IMR-90 (cell line): ENCODE data around the gene C1orf159. TPM values are rescaled to one million over a fixed set of nuclear protein-coding genes. Genes with fewer than 3 reads are reported as not detected.

Experiments
- ATAC-seq: fragments of 200-7000 bp; cut with Tn5 transposase; 2 replicates; pipeline ENCODE4 v1.9.1; 2020; ENCODE audit warnings: low read depth, mild to moderate bottlenecking, moderate library complexity
- BruUV-seq: library from RNA; stranded (reverse); fragments of 400-500 nt; replicated peaks from 2 replicates; lab custom pipeline; 2021; lab: Mats Ljungman, UMichigan
- CTCF ChIA-PET: fragments of 300-600 bp; formaldehyde crosslinking; extraction: SDS; loops from one replicate; lab custom pipeline; 2021; ENCODE audit warnings: antibody characterized with exemption; lab: Yijun Ruan, JAX
- POLR2A ChIA-PET: fragments of 300-600 bp; sonication (Branson Sonifier 250); formaldehyde crosslinking; loops from one replicate; lab custom pipeline; 2022; ENCODE audit warnings: antibody characterized with exemption; ENCODE audit not compliant: unreplicated experiment; lab: Charles Lee
- DNase-seq: peaks from one replicate; pipeline ENCODE4 v3.0.0; 2013
- H2AFZ ChIP-seq: replicated peaks from 2 replicates; pipeline ENCODE3; 2013; ENCODE audit warnings: low read length, mild to moderate bottlenecking; ENCODE audit not compliant: poor library complexity
- H2AK5ac ChIP-seq: 2 replicates; pipeline ENCODE4 v1.6.1; 2013; ENCODE audit warnings: low read depth, low read length, inconsistent platforms
- H2AK9ac ChIP-seq: replicated peaks from 2 replicates; pipeline ENCODE3; 2013; ENCODE audit warnings: mild to moderate bottlenecking, low read depth, low read length, moderate library complexity; ENCODE audit not compliant: poor library complexity
- H2BK120ac ChIP-seq: 2 replicates; pipeline ENCODE4 v1.6.1; 2013; ENCODE audit warnings: low read depth, low read length, inconsistent platforms
- H2BK15ac ChIP-seq: 3 replicates; pipeline ENCODE4 v1.6.1; 2013; ENCODE audit warnings: low read depth, low read length, inconsistent platforms
- H2BK20ac ChIP-seq: 2 replicates; pipeline ENCODE4 v1.6.1; 2013; ENCODE audit warnings: low read depth, mild to moderate bottlenecking, inconsistent platforms, low read length, moderate library complexity
- H2BK5ac ChIP-seq: 2 replicates; pipeline ENCODE4 v1.6.1; 2013; ENCODE audit warnings: mild to moderate bottlenecking, low read depth, low read length, inconsistent platforms; ENCODE audit not compliant: poor library complexity, severe bottlenecking
- H3K14ac ChIP-seq: replicated peaks from 2 replicates; pipeline ENCODE4 v1.6.1; 2013; ENCODE audit warnings: low read depth, low read length, inconsistent platforms
- H3K18ac ChIP-seq: 2 replicates; pipeline ENCODE4 v1.6.1; 2013; ENCODE audit warnings: low read depth, low read length, control low read depth
- H3K23ac ChIP-seq: 2 replicates; pipeline ENCODE4 v1.6.1; 2013; ENCODE audit warnings: low read depth, low read length, inconsistent platforms
- H3K27ac ChIP-seq: 2 replicates; pipeline ENCODE4 v1.5.1; 2013; ENCODE audit warnings: mild to moderate bottlenecking, control low read depth, low read length; ENCODE audit not compliant: insufficient read depth
- H3K27me3 ChIP-seq: 2 replicates; pipeline ENCODE4 v1.6.1; 2013; ENCODE audit warnings: low read length; ENCODE audit not compliant: control insufficient read depth, insufficient read depth
- H3K36me3 ChIP-seq: 2 replicates; pipeline ENCODE4 v1.6.1; 2013; ENCODE audit warnings: low read length, mixed read lengths; ENCODE audit not compliant: control insufficient read depth, insufficient read depth
- H3K4ac ChIP-seq: 2 replicates; pipeline ENCODE4 v1.6.1; 2013; ENCODE audit warnings: low read depth, low read length, inconsistent platforms
- H3K4me1 ChIP-seq: 2 replicates; pipeline ENCODE4 v1.6.1; 2013; ENCODE audit warnings: low read length, mixed read lengths; ENCODE audit not compliant: control insufficient read depth, insufficient read depth
- H3K4me2 ChIP-seq: 2 replicates; pipeline ENCODE4 v1.6.1; 2013; ENCODE audit warnings: low read depth, mild to moderate bottlenecking, control low read depth, low read length, moderate library complexity
- H3K4me3 ChIP-seq: 2 replicates; pipeline ENCODE4 v1.5.1; 2013; ENCODE audit warnings: low read depth, mild to moderate bottlenecking, control low read depth, low read length, moderate library complexity; ENCODE audit not compliant: insufficient read depth
- H3K56ac ChIP-seq: 2 replicates; pipeline ENCODE4 v1.6.1; 2013; ENCODE audit warnings: low read length, inconsistent platforms; ENCODE audit not compliant: insufficient read depth; ENCODE audit errors: extremely low read depth
- H3K79me1 ChIP-seq, 2 experiments: 2 replicates each; pipeline ENCODE4 v1.6.1; 2013; ENCODE audit warnings: low read length in 2 of 2, inconsistent platforms in 1 of 2, low read depth in 1 of 2
- H3K9ac ChIP-seq: 2 replicates; pipeline ENCODE4 v1.6.1; 2013; ENCODE audit warnings: low read depth, low read length, control low read depth
- H3K9me1 ChIP-seq: 2 replicates; pipeline ENCODE4 v1.6.1; 2013; ENCODE audit warnings: low read length, inconsistent platforms; ENCODE audit not compliant: insufficient read depth
- H3K9me3 ChIP-seq: 2 replicates; pipeline ENCODE4 v1.6.1; 2013; ENCODE audit warnings: low read length; ENCODE audit not compliant: control insufficient read depth, insufficient read depth
- H4K20me1 ChIP-seq: 2 replicates; pipeline ENCODE4 v1.6.1; 2013; ENCODE audit warnings: low read length, inconsistent platforms; ENCODE audit not compliant: insufficient read depth
- H4K5ac ChIP-seq: 2 replicates; pipeline ENCODE4 v1.6.1; 2013; ENCODE audit warnings: mild to moderate bottlenecking, low read depth, low read length, control low read depth
- H4K8ac ChIP-seq, 2 experiments: 2 replicates each; pipeline ENCODE4 v1.6.1; 2013; ENCODE audit warnings: low read depth in 2 of 2, low read length in 2 of 2, control low read depth in 1 of 2, inconsistent platforms in 1 of 2
- H4K91ac ChIP-seq: 2 replicates; pipeline ENCODE4 v1.6.1; 2013; ENCODE audit warnings: low read depth, low read length, inconsistent platforms; ENCODE audit not compliant: insufficient read depth
- CEBPB ChIP-seq: IDR thresholded peaks from 2 replicates; pipeline ENCODE4 v1.6.1; 2012; ENCODE audit warnings: low read depth, low read length, improper control_type of control experiment
- CTCF ChIP-seq: conservative IDR thresholded peaks from 2 replicates; pipeline ENCODE4 v1.5.1; 2012; ENCODE audit warnings: mild to moderate bottlenecking, low read depth, low read length, improper control_type of control experiment
- FOS ChIP-seq: fragments of 150-350 bp; IDR thresholded peaks from 2 replicates; pipeline ENCODE4 v1.6.1; 2016; ENCODE audit warnings: low read depth, low read length
- MAFK ChIP-seq: IDR thresholded peaks from 2 replicates; pipeline ENCODE4 v1.6.1; 2012; ENCODE audit warnings: low read depth, low read length, improper control_type of control experiment
- MAZ ChIP-seq: IDR thresholded peaks from 2 replicates; pipeline ENCODE4 v1.6.1; 2012; ENCODE audit warnings: low read depth, mild to moderate bottlenecking, low read length, improper control_type of control experiment, moderate library complexity, borderline replicate concordance
- MXI1 ChIP-seq: IDR thresholded peaks from 2 replicates; pipeline ENCODE4 v1.6.1; 2012; ENCODE audit warnings: low read depth, mild to moderate bottlenecking, low read length, moderate library complexity, borderline replicate concordance
- NFE2L2 ChIP-seq: fragments of 150-350 bp; IDR thresholded peaks from 2 replicates; pipeline ENCODE4 v1.6.1; 2016; ENCODE audit warnings: low read depth, mild to moderate bottlenecking, low read length
- POLR2A ChIP-seq: IDR thresholded peaks from 2 replicates; pipeline ENCODE4 v1.6.1; 2012; ENCODE audit warnings: mild to moderate bottlenecking, low read depth, low read length
- RAD21 ChIP-seq: IDR thresholded peaks from 2 replicates; pipeline ENCODE4 v1.6.1; 2012; ENCODE audit warnings: low read length, improper control_type of control experiment
- RCOR1 ChIP-seq: IDR thresholded peaks from 2 replicates; pipeline ENCODE4 v1.6.1; 2012; ENCODE audit warnings: mild to moderate bottlenecking, low read length, improper control_type of control experiment; ENCODE audit not compliant: insufficient replicate concordance
- RFX5 ChIP-seq: IDR thresholded peaks from 2 replicates; pipeline ENCODE4 v1.8.0; 2012; ENCODE audit warnings: low read depth, mild to moderate bottlenecking, low read length, moderate library complexity
- USF2 ChIP-seq: fragments of 150-350 bp; IDR thresholded peaks from 2 replicates; pipeline ENCODE4 v1.6.1; 2017; ENCODE audit warnings: mild to moderate bottlenecking, antibody characterized with exemption, low read length, low read depth
- WGBS, 2 experiments: methylation state at CpG; one replicate each; pipeline versions ENCODE4 v1.1.5 to v1.1.7; 2013; ENCODE audit warnings: missing lambda C conversion rate in 2 of 2; ENCODE audit not compliant: insufficient read length in 1 of 2; ENCODE audit errors: extremely low coverage in 2 of 2; 5-methylcytosine and 5-hydroxymethylcytosine counted together
- dilution Hi-C: fragments of 300-500 bp; cut with HindIII; formaldehyde crosslinking; loops from one replicate; pipeline ENCODE4 v1.14.3; 2018; ENCODE audit warnings: low sequenced_read_pairs; ENCODE audit not compliant: unreplicated experiment
- in situ Hi-C: fragments of 300-500 bp; cut with MboI; formaldehyde crosslinking; loops from 3 replicates; pipeline ENCODE4 v1.14.3; 2019; ENCODE audit warnings: low sequenced_read_pairs, inconsistent platforms, mixed read lengths
- intact Hi-C: fragments of 100-400 bp; cut with micrococcal nuclease; formaldehyde crosslinking; loops from 2 replicates; pipeline ENCODE4 v1.10.0; 2022
- polyA plus RNA-seq, 3 experiments: library from polyadenylated mRNA; depleted of rRNA; stranded (reverse); fragments of >200 nt; gene quantifications; 2 replicates each; pipeline ENCODE4 v1.2.3, GENCODE V29; 2012; ENCODE audit warnings: low replicate concordance in 1 of 3
- total RNA-seq: library from RNA; depleted of rRNA; stranded (reverse); fragments of >200 nt; gene quantifications from 2 replicates; pipeline ENCODE4 v1.2.3, GENCODE V29; 2012

Gene C1orf159
- total and polyA plus RNA-seq, 2 of the 4 experiments (the other 2 are of a cell fraction), result 2.9 to 12.6 TPM

GRCh38 chr1:1141911-1142250, 26.0 kb upstream of the C1orf159 start:
- no peak for TF ChIP-seq MXI1
- no peak for TF ChIP-seq FOS
- no peak for TF ChIP-seq RCOR1
- TF ChIP-seq NFE2L2, result no peak
- TF ChIP-seq POLR2A, result no peak
- no peak for TF ChIP-seq MAZ
- no peak for TF ChIP-seq RFX5
- TF ChIP-seq CEBPB, result no peak
- TF ChIP-seq MAFK, result no peak
- TF ChIP-seq RAD21, result no peak
- TF ChIP-seq USF2, result no peak
- TF ChIP-seq CTCF, result no peak
- Histone ChIP-seq H2BK20ac (no peak overlapping the region), H3K4me3 (no peak overlapping the region), H4K8ac (no peak overlapping the region), H3K4ac (no peak overlapping the region), H4K20me1 (no peaks in the 10 kb centered on the region), H2AK9ac (no peak overlapping the region), H3K18ac (no peak overlapping the region), H2BK5ac (no peak overlapping the region), H2AFZ (no peak overlapping the region), H3K9me3 (no peaks in the 10 kb centered on the region), H3K9me1 (no peaks in the 10 kb centered on the region), H3K36me3 (no peaks in the 10 kb centered on the region), H3K27ac (no peak overlapping the region), H2BK15ac (no peak overlapping the region), H3K23ac (no peak overlapping the region), H2BK120ac (no peak overlapping the region), H3K56ac (no peak overlapping the region), H3K79me1 (no peaks in the 10 kb centered on the region), H3K27me3 (peaks cover 20% of the 10 kb centered on the region), H3K4me1 (no peaks in the 10 kb centered on the region), H3K9ac (no peak overlapping the region), H4K5ac (no peak overlapping the region), H2AK5ac (no peak overlapping the region), H3K4me2 (no peak overlapping the region), H3K14ac (no peak overlapping the region), H4K91ac (no peak overlapping the region)
- ATAC-seq, result no peak
- ChIA-PET CTCF (no interaction called here), POLR2A (no interaction called here)
- intact Hi-C loops (no loop called here), in situ Hi-C loops (no loop called here), dilution Hi-C loops (no loop called here)
- no TSS peak for BruUV-seq
- 20% methylated on average over 1 of the region's 15 CpGs; no CpG with 5 or more reads in 1 of the 2 experiments for WGBS, 2 experiments
- DNase-seq, result no peak
